B cell (primary cell): ENCODE data around the gene SCARF1. TPM values are rescaled to one million over a fixed set of nuclear protein-coding genes. Genes with fewer than 3 reads are reported as not detected.
A peak's percentile ranks its signal among the peaks of the same experiment; 100 is the strongest.

Experiments used
- ATAC-seq: fragments of 200-7000 bp; cut with Tn5 transposase; one replicate; pipeline ENCODE4 v1.10.0; 2021; ENCODE audit warnings: low read depth, mild to moderate bottlenecking, moderate number of reproducible peaks, moderate library complexity
- CTCF ChIA-PET: fragments of 350-600 bp; sonication (Branson Sonifier 250); formaldehyde crosslinking; loops from one replicate; lab custom pipeline; 2021; ENCODE audit warnings: antibody characterized with exemption, inconsistent platforms; lab: Charles Lee
- POLR2A ChIA-PET: fragments of 350-600 bp; sonication (Branson Sonifier 250); formaldehyde crosslinking; loops from one replicate; lab custom pipeline; 2021; ENCODE audit warnings: antibody characterized with exemption; lab: Charles Lee
- DNase-seq: peaks from one replicate; pipeline ENCODE4 v3.0.0; 2013
- H2AFZ ChIP-seq: 2 replicates; pipeline ENCODE4 v1.6.1; 2012; ENCODE audit warnings: mild to moderate bottlenecking, low read depth, low read length; ENCODE audit not compliant: insufficient read depth, poor library complexity, severe bottlenecking
- H3K27ac ChIP-seq, 2 donors: 1 replicate in 1 of 2; 2 replicates in 1 of 2; pipeline ENCODE4 v1.5.1; 2012 to 2013; ENCODE audit warnings: low read length in 2 of 2, mild to moderate bottlenecking in 2 of 2, moderate library complexity in 1 of 2
- H3K27me3 ChIP-seq, 4 experiments: fragments of 200-600 bp in 1 of 4; sonication (generic) in 1 of 4; replicated peaks in 1 of 4; 1 replicate in 2 of 4; 2 replicates in 2 of 4; pipeline versions ENCODE4 v1.6.1 to v1.7.0; 2013 to 2016; ENCODE audit warnings: low read length in 3 of 4, mild to moderate bottlenecking in 2 of 4, mixed read lengths in 1 of 4, moderate library complexity in 1 of 4; ENCODE audit not compliant: insufficient read depth in 4 of 4, control insufficient read depth in 3 of 4; ENCODE audit errors: control extremely low read depth in 1 of 4
- H3K36me3 ChIP-seq, 2 experiments: replicated peaks in 1 of 2; 1 replicate in 1 of 2; 2 replicates in 1 of 2; pipeline versions ENCODE4 v1.6.1 to v1.7.1; 2013; ENCODE audit warnings: low read length in 1 of 2; ENCODE audit not compliant: insufficient read depth in 2 of 2, control insufficient read depth in 1 of 2; ENCODE audit errors: control extremely low read depth in 1 of 2, extremely low read depth in 1 of 2
- H3K4me1 ChIP-seq, 2 donors: fragments of 200-600 bp in 1 of 2; sonication (generic) in 1 of 2; 1 replicate in 1 of 2; 2 replicates in 1 of 2; pipeline versions ENCODE4 v1.5.1 to v1.6.1; 2013 to 2017; ENCODE audit warnings: low read length in 2 of 2; ENCODE audit not compliant: control insufficient read depth in 2 of 2, insufficient read depth in 2 of 2
- H3K4me2 ChIP-seq: replicated peaks from 2 replicates; pipeline ENCODE3; 2012; ENCODE audit warnings: mild to moderate bottlenecking, low read depth, low read length; ENCODE audit not compliant: poor library complexity, severe bottlenecking
- H3K4me3 ChIP-seq, 5 experiments: fragments of 200-600 bp in 1 of 5; sonication (generic) in 1 of 5; 1 replicate in 3 of 5; 2 replicates in 2 of 5; pipeline versions ENCODE4 v1.5.1 to v1.7.0; 2011 to 2016; ENCODE audit warnings: low read length in 4 of 5, mild to moderate bottlenecking in 4 of 5, low read depth in 2 of 5, control low read depth in 1 of 5, moderate library complexity in 1 of 5; ENCODE audit not compliant: insufficient read depth in 1 of 5; ENCODE audit errors: control extremely low read depth in 1 of 5, extremely low read depth in 1 of 5
- H3K79me2 ChIP-seq: fragments of 200-600 bp; sonication (generic); one replicate; pipeline ENCODE4 v1.6.0; 2016; ENCODE audit warnings: low read length; ENCODE audit not compliant: control insufficient read depth, insufficient read depth
- H3K9ac ChIP-seq: fragments of 200-600 bp; sonication (generic); 2 replicates; pipeline ENCODE4 v1.6.1; 2017; ENCODE audit warnings: mild to moderate bottlenecking, low read length, moderate library complexity
- H3K9me3 ChIP-seq, 3 donors: one replicate each; pipeline versions ENCODE4 v1.6.1 to v1.7.1; 2013; ENCODE audit warnings: low read length in 2 of 3; ENCODE audit not compliant: control insufficient read depth in 2 of 3, insufficient read depth in 1 of 3; ENCODE audit errors: control extremely low read depth in 1 of 3
- H4K20me1 ChIP-seq: 2 replicates; pipeline ENCODE4 v1.6.0; 2012; ENCODE audit warnings: mild to moderate bottlenecking, low read length; ENCODE audit not compliant: insufficient read depth, control insufficient read depth, poor library complexity, severe bottlenecking
- H3K27ac Mint-ChIP-seq: one replicate; pipeline ENCODE4 v1.8.0; 2021; ENCODE audit warnings: mixed read lengths
- H3K27me3 Mint-ChIP-seq: one replicate; pipeline ENCODE4 v1.8.0; 2021; ENCODE audit warnings: mixed read lengths
- H3K4me1 Mint-ChIP-seq: one replicate; pipeline ENCODE4 v1.8.0; 2021; ENCODE audit warnings: mixed read lengths
- H3K4me3 Mint-ChIP-seq: one replicate; pipeline ENCODE4 v1.8.0; 2021; ENCODE audit warnings: mixed read lengths
- H3K9me3 Mint-ChIP-seq: one replicate; pipeline ENCODE4 v1.8.0; 2022; ENCODE audit warnings: mixed read lengths; ENCODE audit not compliant: insufficient read depth
- EZH2 ChIP-seq: IDR thresholded peaks from 2 replicates; pipeline ENCODE4 v1.6.1; 2012; ENCODE audit warnings: borderline replicate concordance, low read depth, mild to moderate bottlenecking, moderate library complexity, low read length; ENCODE audit not compliant: insufficient read depth, poor library complexity, severe bottlenecking
- WGBS: methylation state at CpG from one replicate; pipeline ENCODE4 v1.1.5; 2013; ENCODE audit warnings: missing lambda C conversion rate; ENCODE audit not compliant: insufficient coverage; 5-methylcytosine and 5-hydroxymethylcytosine counted together
- intact Hi-C: fragments of 100-400 bp; cut with micrococcal nuclease; formaldehyde crosslinking; loops from one replicate; pipeline ENCODE4 v1.10.0; 2022
- polyA plus RNA-seq: library from polyadenylated mRNA; depleted of rRNA; stranded (reverse); fragments of >200 nt; gene quantifications from 2 replicates; pipeline ENCODE4 v1.2.3, GENCODE V29; 2012
- total RNA-seq, 2 donors: library from RNA; stranded (reverse); fragments of 120-200 nt in 1 of 2; gene quantifications; 1 replicate in 1 of 2; 2 replicates in 1 of 2; pipeline versions ENCODE4 v1.2.3 to v1.2.4, GENCODE V29; 2013 to 2022
- TF ChIP-seq, protein P1 (sequence below): fragments of 200-600 bp; IDR thresholded peaks from one replicate; pipeline ENCODE4 v1.8.0; 2022; ENCODE audit warnings: antibody characterized with exemption, mild to moderate bottlenecking

SCARF1 gene
- total and polyA plus RNA-seq, 2 donors (not counting 1 experiment from before 2014, with no cell fraction given), result 0.54 to 3.7 TPM

GRCh38 chr17:1643293-1643998 is 2.1 kb downstream of the SCARF1 start:
- Histone ChIP-seq H3K4me2 (peak overlapping the region; percentile 99), H3K9me3 (peaks cover 0 to 5% (median 0%) of the 10 kb centered on the region in 3 donors), H3K4me1 (peaks cover 28 to 32% of the 10 kb centered on the region in 2 donors), H3K4me3 (peak overlapping the region in 4 of 5 experiments; percentile 19 to 66 (median 46)), H4K20me1 (no peaks in the 10 kb centered on the region), H3K9ac (peak overlapping the region; percentile 63), H3K27me3 (peaks cover 0 to 3% (median 0%) of the 10 kb centered on the region in 4 experiments), H2AFZ (peak overlapping the region; percentile 72), H3K27ac (no peak overlapping the region), H3K79me2 (no peaks in the 10 kb centered on the region), H3K36me3 (no peaks in the 10 kb centered on the region)
- H3K4me1 Mint-ChIP-seq, result peaks cover 30% of the 10 kb centered on the region
- H3K9me3 Mint-ChIP-seq, result no peaks in the 10 kb centered on the region
- ATAC-seq (peak; percentile 39), DNase-seq (peak; percentile 74)
- no peak overlapping the region for H3K27ac Mint-ChIP-seq
- intact Hi-C loops, result no loop called here
- under 1% methylated on average over 78 of the region's 90 CpGs for WGBS
- no peak for TF ChIP-seq EZH2
- TF ChIP-seq, protein P1, sequence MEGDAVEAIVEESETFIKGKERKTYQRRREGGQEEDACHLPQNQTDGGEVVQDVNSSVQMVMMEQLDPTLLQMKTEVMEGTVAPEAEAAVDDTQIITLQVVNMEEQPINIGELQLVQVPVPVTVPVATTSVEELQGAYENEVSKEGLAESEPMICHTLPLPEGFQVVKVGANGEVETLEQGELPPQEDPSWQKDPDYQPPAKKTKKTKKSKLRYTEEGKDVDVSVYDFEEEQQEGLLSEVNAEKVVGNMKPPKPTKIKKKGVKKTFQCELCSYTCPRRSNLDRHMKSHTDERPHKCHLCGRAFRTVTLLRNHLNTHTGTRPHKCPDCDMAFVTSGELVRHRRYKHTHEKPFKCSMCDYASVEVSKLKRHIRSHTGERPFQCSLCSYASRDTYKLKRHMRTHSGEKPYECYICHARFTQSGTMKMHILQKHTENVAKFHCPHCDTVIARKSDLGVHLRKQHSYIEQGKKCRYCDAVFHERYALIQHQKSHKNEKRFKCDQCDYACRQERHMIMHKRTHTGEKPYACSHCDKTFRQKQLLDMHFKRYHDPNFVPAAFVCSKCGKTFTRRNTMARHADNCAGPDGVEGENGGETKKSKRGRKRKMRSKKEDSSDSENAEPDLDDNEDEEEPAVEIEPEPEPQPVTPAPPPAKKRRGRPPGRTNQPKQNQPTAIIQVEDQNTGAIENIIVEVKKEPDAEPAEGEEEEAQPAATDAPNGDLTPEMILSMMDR, result peak; percentile 32
- ChIA-PET CTCF (interaction anchor here (7.1 to 7.8 kb wide), 2 partner anchors 14 to 71 kb away, joined by 93 to 135 read pairs; partner anchors contain the start of gene SLC43A2), POLR2A (interaction anchor here (0.6 to 3.1 kb wide), 5 partner anchors 12 to 94 kb away, joined by 3 to 29 read pairs (median 5); partner anchors contain the start of gene SLC43A2)
- H3K27me3 Mint-ChIP-seq, result no peaks in the 10 kb centered on the region
- H3K4me3 Mint-ChIP-seq, result peak overlapping the region; percentile 91

- Histone ChIP-seq H3K4me3 (no peak overlapping the region), H2AFZ (no peak overlapping the region), H3K36me3 (no peaks in the 10 kb centered on the region), H3K9me3 (peaks cover 0 to 5% (median 0%) of the 10 kb centered on the region in 3 donors), H3K4me2 (no peak overlapping the region), H3K27me3 (peaks cover 0 to 3% (median 0%) of the 10 kb centered on the region in 4 experiments), H3K9ac (no peak overlapping the region), H3K27ac (no peak overlapping the region), H3K79me2 (no peaks in the 10 kb centered on the region), H3K4me1 (peaks cover 21% of the 10 kb centered on the region in 2 donors), H4K20me1 (no peaks in the 10 kb centered on the region)
- ChIA-PET POLR2A (interaction anchor here (1.1 to 3.7 kb wide), 2 partner anchors 8 to 12 kb away, joined by 3 to 14 read pairs; partner anchors contain the start of genes RILP and SLC43A2), CTCF (interaction anchor here (0.8 to 3.1 kb wide), 3 partner anchors 11 to 67 kb away, joined by 4 to 16 read pairs (median 8); partner anchors contain the start of gene SLC43A2)
- DNase-seq (no peak), ATAC-seq (no peak)
- H3K27ac Mint-ChIP-seq, result peak overlapping the region; percentile 27
- no peak for TF ChIP-seq EZH2
- TF ChIP-seq, protein P1, result no peak
- H3K4me3 Mint-ChIP-seq, result no peak overlapping the region
- intact Hi-C loops, result no loop called here
- no peaks in the 10 kb centered on the region for H3K9me3 Mint-ChIP-seq
- WGBS, result 98% methylated on average over 7 of the region's 12 CpGs
- no peaks in the 10 kb centered on the region for H3K27me3 Mint-ChIP-seq
- peaks cover 21% of the 10 kb centered on the region for H3K4me1 Mint-ChIP-seq
Observed at GRCh38 chr17:1641065-1641403, 4.5 kb downstream of the SCARF1 start.
